RPMI8226 (cell line): Measurements from ENCODE around the gene TTK.

Source experiments
- DNase-seq: peaks from one replicate; pipeline ENCODE4 v3.0.0-alpha.2; 2015

TTK gene

GRCh38 chr6:80004173-80005072 lies at the start of gene TTK:
Gene TTK (plus strand): TSS chr6:80004649. CDS start chr6:80005844, 1,195 bp downstream.
- DNase-seq, result peak; percentile 90

GRCh38 chr6:79954849-79955248 lies 49.6 kb upstream of the TTK start:
- DNase-seq, result no peak

- no peak for DNase-seq
Measured at GRCh38 chr6:79964607-79965081, 39.8 kb upstream of the TTK start.

GRCh38 chr6:79967178-79967577 lies 37.3 kb upstream of the TTK start:
- no peak for DNase-seq

GRCh38 chr6:79969784-79970183 lies 34.7 kb upstream of the TTK start:
- DNase-seq, result no peak

- DNase-seq, result no peak
Measured at GRCh38 chr6:79971193-79971592, 33.3 kb upstream of the TTK start.

- no peak for DNase-seq
Measured at GRCh38 chr6:79981652-79982051, 22.8 kb upstream of the TTK start.

GRCh38 chr6:79984261-79984660 lies 20.2 kb upstream of the TTK start:
- DNase-seq, result no peak

GRCh38 chr6:79985128-79985527 lies 19.3 kb upstream of the TTK start:
- DNase-seq, result no peak

- DNase-seq, result no peak
Measured at GRCh38 chr6:79989641-79990040, 14.8 kb upstream of the TTK start.

- no peak for DNase-seq
Measured at GRCh38 chr6:79993012-79993910, 11.2 kb upstream of the TTK start.

- no peak for DNase-seq
Measured at GRCh38 chr6:79993911-79994309, 10.5 kb upstream of the TTK start.

GRCh38 chr6:79997728-79998127 lies 6.7 kb upstream of the TTK start:
- DNase-seq, result no peak

- no peak for DNase-seq
Measured at GRCh38 chr6:80001337-80001736, 3.1 kb upstream of the TTK start.

- DNase-seq, result no peak
Measured at GRCh38 chr6:80003826-80004172, 650 bp upstream of the TTK start.

GRCh38 chr6:80005406-80005805 lies 957 bp downstream of the TTK start:
- DNase-seq, result no peak

GRCh38 chr6:80006541-80006940 lies 2.1 kb downstream of the TTK start:
- DNase-seq, result no peak

- DNase-seq, result no peak
Measured at GRCh38 chr6:80009531-80009930, 5.1 kb downstream of the TTK start.

- no peak for DNase-seq
Measured at GRCh38 chr6:80010288-80010687, 5.8 kb downstream of the TTK start.

- DNase-seq, result no peak
Measured at GRCh38 chr6:80015839-80016435, 11.5 kb downstream of the TTK start.

GRCh38 chr6:80020381-80021120 lies 16.1 kb downstream of the TTK start:
- DNase-seq, result no peak

- DNase-seq, result no peak
Measured at GRCh38 chr6:80021131-80021530, 16.7 kb downstream of the TTK start.

GRCh38 chr6:80021591-80021990 lies 17.1 kb downstream of the TTK start:
- DNase-seq, result no peak
